T1000 (cell line): Measurements from ENCODE around the gene ZGPAT.

Experiments used
- DNase-seq: peaks from one replicate; lab custom pipeline; 2025; ENCODE audit warnings: mixed read lengths; lab: John Stamatoyannopoulos, UW

ZGPAT gene

DNA sequence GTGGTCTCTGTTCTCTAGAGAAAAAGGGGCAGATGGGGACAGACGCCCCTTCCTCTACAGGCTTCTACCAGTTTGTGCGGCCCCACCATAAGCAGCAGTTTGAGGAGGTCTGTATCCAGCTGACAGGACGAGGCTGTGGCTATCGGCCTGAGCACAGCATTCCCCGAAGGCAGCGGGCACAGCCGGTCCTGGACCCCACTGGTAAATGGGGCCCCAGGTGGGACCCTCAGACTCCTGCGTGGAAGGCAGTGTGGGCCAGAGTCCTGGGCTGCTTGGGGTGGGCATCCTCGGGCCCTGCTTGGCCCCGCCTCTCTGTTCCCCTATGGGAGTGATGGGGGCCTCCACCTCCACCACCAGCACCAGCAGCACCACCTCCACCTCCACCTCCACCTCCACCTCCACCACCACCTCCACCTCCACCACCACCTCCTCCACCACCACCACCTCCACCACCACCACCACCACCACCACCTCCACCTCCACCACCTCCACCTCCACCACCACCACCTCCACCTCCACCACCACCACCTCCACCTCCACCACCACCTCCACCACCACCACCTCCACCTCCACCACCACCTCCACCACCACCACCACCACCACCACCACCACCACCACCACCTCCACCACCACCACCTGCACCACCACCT, 14.6 kb upstream of the ZGPAT start:
- DNase-seq: no peak

- DNase-seq: no peak
These were observed 13.9 kb upstream of the ZGPAT start for GRCh38 chr20:63693733-63694583.

DNA sequence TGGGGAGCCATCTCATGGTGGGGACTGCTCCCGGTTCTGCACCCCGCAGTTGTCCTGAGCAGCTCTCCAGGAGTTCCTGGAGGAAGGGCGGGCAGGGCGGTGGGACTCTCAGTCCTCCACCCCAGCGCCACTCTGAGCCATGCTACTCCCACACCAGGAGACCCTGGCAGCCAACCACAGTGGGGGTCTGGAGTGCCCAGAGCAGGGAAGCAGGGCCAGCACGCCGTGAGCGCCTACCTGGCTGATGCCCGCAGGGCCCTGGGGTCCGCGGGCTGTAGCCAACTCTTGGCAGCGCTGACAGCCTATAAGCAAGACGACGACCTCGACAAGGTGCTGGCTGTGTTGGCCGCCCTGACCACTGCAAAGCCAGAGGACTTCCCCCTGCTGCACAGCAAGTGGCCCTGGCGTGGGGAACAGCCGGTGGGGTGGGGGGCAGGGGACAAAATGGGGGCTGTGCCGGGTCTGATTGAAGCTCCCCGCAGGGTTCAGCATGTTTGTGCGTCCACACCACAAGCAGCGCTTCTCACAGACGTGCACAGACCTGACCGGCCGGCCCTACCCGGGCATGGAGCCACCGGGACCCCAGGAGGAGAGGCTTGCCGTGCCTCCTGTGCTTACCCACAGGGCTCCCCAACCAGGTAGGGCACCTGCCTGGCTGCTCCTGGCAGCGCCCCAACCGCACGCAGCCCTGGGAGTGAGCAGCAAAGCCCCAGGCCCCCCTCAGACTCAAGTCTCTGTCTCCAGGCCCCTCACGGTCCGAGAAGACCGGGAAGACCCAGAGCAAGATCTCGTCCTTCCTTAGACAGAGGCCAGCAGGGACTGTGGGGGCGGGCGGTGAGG, 13.0 kb upstream of the ZGPAT start:
- no peak for DNase-seq

DNA sequence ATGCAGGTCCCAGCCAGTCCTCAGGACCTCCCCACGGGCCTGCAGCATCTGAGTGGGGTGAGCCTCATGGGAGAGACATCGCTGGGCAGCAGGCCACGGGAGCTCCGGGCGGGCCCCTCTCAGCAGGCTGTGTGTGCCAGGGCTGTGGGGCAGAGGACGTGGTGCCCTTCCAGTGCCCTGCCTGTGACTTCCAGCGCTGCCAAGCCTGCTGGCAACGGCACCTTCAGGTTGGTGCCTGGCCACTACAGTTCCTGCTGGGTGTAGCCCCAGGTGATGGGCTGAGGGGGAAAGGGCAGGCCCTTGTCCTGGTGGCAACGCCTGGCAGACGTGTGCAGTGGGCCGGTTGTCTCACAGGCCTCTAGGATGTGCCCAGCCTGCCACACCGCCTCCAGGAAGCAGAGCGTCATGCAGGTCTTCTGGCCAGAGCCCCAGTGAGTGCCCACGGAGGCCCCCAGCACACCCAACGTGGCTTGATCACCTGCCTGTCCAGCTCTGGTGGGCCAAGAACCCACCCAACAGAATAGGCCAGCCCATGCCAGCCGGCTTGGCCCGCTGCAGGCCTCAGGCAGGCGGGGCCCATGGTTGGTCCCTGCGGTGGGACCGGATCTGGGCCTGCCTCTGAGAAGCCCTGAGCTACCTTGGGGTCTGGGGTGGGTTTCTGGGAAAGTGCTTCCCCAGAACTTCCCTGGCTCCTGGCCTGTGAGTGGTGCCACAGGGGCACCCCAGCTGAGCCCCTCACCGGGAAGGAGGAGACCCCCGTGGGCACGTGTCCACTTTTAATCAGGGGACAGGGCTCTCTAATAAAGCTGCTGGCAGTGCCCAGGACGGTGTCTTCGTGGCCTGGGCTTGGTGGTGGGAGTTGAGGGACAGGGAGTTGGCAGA, 12.2 kb upstream of the ZGPAT start:
- DNase-seq: no peak

- no peak for DNase-seq
These were observed 11.6 kb upstream of the ZGPAT start for GRCh38 chr20:63696306-63696627.

DNA sequence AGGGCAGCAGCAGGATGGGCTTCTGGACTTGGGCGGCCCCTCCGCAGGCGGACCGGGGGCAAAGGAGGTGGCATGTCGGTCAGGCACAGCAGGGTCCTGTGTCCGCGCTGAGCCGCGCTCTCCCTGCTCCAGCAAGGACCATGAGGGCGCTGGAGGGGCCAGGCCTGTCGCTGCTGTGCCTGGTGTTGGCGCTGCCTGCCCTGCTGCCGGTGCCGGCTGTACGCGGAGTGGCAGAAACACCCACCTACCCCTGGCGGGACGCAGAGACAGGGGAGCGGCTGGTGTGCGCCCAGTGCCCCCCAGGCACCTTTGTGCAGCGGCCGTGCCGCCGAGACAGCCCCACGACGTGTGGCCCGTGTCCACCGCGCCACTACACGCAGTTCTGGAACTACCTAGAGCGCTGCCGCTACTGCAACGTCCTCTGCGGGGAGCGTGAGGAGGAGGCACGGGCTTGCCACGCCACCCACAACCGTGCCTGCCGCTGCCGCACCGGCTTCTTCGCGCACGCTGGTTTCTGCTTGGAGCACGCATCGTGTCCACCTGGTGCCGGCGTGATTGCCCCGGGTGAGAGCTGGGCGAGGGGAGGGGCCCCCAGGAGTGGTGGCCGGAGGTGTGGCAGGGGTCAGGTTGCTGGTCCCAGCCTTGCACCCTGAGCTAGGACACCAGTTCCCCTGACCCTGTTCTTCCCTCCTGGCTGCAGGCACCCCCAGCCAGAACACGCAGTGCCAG, 11.0 kb upstream of the ZGPAT start, which contains the start of gene TNFRSF6B:
Gene TNFRSF6B (plus strand): TSS at position 25 of the 729 bp plus-strand sequence. CDS start 116 bp downstream, at position 141.
- no peak for DNase-seq

DNA sequence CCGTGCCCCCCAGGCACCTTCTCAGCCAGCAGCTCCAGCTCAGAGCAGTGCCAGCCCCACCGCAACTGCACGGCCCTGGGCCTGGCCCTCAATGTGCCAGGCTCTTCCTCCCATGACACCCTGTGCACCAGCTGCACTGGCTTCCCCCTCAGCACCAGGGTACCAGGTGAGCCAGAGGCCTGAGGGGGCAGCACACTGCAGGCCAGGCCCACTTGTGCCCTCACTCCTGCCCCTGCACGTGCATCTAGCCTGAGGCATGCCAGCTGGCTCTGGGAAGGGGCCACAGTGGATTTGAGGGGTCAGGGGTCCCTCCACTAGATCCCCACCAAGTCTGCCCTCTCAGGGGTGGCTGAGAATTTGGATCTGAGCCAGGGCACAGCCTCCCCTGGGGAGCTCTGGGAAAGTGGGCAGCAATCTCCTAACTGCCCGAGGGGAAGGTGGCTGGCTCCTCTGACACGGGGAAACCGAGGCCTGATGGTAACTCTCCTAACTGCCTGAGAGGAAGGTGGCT, 10.4 kb upstream of the ZGPAT start:
- DNase-seq: no peak

- no peak for DNase-seq
These were observed 9.8 kb upstream of the ZGPAT start for GRCh38 chr20:63697868-63698545.

- DNase-seq: peak; percentile 61
These were observed 8.9 kb upstream of the ZGPAT start for GRCh38 chr20:63698739-63699465.

DNA sequence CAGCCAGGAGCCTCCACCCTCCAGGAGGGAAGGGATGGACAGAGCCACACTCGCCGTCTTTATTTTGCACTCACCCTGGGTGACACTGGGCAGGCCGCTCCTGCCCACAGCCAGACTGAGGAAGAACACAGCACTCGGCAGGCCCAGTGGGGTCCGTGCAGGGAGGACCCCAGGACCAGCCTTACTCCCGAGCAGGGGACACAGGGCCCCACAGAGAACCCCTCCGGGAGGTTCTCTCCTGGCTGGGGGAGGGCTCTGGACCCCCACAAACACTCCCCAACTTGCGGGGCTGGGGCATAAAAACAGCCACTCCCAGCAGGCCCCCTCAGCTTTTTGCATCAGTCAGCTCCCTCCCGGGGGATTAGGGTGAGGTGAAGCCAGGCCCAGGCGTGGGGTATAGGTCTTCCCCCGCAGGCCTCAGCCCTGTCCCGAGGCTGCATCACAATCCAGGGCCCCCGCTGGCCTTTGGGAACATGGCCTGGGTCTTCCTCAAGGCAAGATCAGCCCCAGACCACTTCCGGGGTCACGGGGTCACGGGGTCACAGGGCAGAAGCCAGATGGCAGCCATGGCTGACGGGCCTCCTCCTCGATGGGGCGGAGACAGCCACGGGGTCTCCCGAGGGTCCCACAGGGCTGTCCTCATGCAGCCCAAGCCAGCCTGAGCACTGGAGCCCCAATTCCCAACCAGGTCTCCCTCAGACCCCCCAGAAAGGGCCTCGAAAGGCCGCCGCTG, 8.2 kb upstream of the ZGPAT start:
- no peak for DNase-seq

GRCh38 chr20:63700199-63701050, 7.4 kb upstream of the ZGPAT start:
- DNase-seq: no peak

- DNase-seq: no peak
These were observed 6.8 kb upstream of the ZGPAT start for GRCh38 chr20:63701051-63701328.

DNA sequence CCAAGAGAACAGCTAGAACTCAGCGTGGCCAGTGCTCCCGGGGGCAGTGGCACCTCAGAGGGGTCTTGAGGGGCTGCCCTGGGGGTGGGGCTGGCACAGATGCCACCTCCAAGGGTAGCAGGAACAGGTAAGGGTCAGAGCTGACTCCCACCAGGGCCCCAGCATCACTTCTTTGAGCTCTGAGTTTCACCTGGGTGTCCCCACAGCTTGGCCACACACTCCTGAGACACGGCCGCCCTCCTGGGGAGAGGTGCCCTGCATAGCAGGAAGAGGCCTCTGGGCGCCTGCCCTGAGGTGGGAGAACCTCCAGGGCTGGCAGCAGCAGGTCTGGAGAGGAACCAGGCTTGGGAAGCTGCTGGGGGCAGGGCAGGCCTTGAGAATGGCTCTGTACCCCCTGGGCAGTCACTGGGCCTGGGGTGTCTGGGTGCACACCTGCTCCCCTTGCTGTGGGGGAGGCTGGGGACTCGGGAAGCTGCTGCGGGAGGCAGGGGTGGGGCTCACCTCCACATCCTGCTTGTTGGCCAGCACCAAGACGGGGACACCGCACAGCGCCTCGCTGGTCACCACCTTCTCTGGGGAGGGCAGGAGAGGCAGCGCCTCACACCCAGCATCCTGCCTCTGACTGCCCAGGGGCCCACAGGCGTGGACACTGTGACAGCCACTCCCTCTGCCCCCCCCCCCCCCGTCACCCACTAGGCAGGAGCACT, 6.4 kb upstream of the ZGPAT start:
- no peak for DNase-seq

DNA sequence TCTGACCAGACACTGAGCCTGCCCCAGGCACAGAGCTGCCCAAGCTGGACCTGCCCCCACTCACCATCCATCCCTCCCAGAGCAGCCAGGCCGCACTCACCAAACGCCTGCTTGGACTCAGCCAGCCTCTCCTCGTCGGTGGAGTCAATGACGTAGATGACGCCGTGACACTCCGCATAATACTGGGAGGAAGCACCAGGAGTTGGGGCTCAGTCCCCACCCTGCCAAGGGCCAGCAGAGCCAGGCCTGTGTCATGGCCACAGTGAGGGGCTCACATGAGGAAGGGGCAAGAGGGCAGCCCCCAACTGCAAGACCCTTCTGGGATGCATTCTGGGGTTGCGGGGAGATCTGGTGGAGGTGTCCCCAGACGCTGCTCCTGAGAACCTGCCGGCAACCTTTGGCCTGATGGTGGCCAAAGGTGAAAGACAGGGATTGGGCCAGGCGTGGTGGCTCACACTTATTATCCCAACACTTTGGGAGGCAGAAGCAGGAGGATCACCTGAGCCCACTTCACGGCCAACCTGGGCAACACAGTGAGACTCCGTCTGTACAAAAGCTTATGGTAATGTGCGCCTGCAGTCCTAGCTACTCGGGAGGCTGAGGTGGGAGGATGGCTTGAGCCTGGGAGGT, 5.7 kb upstream of the ZGPAT start:
- DNase-seq: no peak

- no peak for DNase-seq
These were observed 4.9 kb upstream of the ZGPAT start for GRCh38 chr20:63702751-63703470.

- no peak for DNase-seq
These were observed 4.3 kb upstream of the ZGPAT start for GRCh38 chr20:63703471-63703975.
